A549 (cell line): ENCODE data around the gene CDC45. TPM values are rescaled to one million over a fixed set of nuclear protein-coding genes. Genes with fewer than 3 reads are reported as not detected.

ENCODE experiments used
- ATAC-seq, 2 experiments: fragments of 200-7000 bp in 1 of 2; fragments of >200 bp in 1 of 2; cut with Nextera tagmentation in 1 of 2; cut with Tn5 transposase in 1 of 2; 3 replicates each; pipeline versions ENCODE4 v1.8.0 to v1.9.1; 2018 to 2020; ENCODE audit warnings: mild to moderate bottlenecking in 1 of 2, moderate library complexity in 1 of 2
- CTCF ChIA-PET: fragments of 300-600 bp; sonication (Branson Sonifier 250); formaldehyde crosslinking; extraction: SDS; loops from one replicate; lab custom pipeline; 2021; ENCODE audit warnings: antibody characterized with exemption, inconsistent platforms; lab: Yijun Ruan, JAX
- POLR2A ChIA-PET: fragments of 350-600 bp; formaldehyde crosslinking; extraction: SDS; loops from one replicate; lab custom pipeline; 2021; ENCODE audit warnings: antibody characterized with exemption, inconsistent platforms; lab: Yijun Ruan, JAX
- DNase-seq, 2 experiments: peaks; one replicate each; pipeline versions ENCODE4 v3.0.0 to v3.0.0-alpha.2; 2011 to 2016; ENCODE audit warnings: low read depth in 1 of 2, low spot score in 1 of 2
- FAIRE-seq: peaks from 2 replicates; lab custom pipeline; 2011; peaks lifted over from hg19 to GRCh38; lab: Jason Lieb, UNC
- H3K27ac ChIP-seq, 2 experiments: fragments of >200 bp; sonication (Bioruptor Twin); formaldehyde crosslinking; 3 replicates each; pipeline ENCODE4 v1.5.1; 2016 to 2017
- H3K4me1 ChIP-seq: fragments of >200 bp; sonication (Bioruptor Twin); formaldehyde crosslinking; 3 replicates; pipeline ENCODE4 v1.6.1; 2016
- H3K4me2 ChIP-seq: fragments of >200 bp; sonication (Bioruptor Twin); formaldehyde crosslinking; 3 replicates; pipeline ENCODE4 v1.6.1; 2016
- H3K4me3 ChIP-seq: fragments of >200 bp; sonication (Bioruptor Twin); formaldehyde crosslinking; 3 replicates; pipeline ENCODE4 v1.5.1; 2016
- H3K9me3 ChIP-seq: fragments of >200 bp; sonication (Bioruptor Twin); formaldehyde crosslinking; 3 replicates; pipeline ENCODE4 v1.6.1; 2016
- CBX8 ChIP-seq: fragments of 200-600 bp; sonication (generic); IDR thresholded peaks from 2 replicates; pipeline ENCODE4 v1.6.1; 2016
- CEBPB ChIP-seq, 2 experiments: fragments of >200 bp in 1 of 2; sonication (Bioruptor Twin) in 1 of 2; formaldehyde crosslinking in 1 of 2; IDR thresholded peaks; 2 replicates each; pipeline ENCODE4 v1.6.1; 2012 to 2016
- EP300 ChIP-seq, 2 experiments: fragments of >200 bp; sonication (Bioruptor Twin); formaldehyde crosslinking; IDR thresholded peaks; 2 replicates in 1 of 2; 3 replicates in 1 of 2; pipeline ENCODE4 v1.6.1; 2016 to 2017
- FOXS1 ChIP-seq: fragments of 250-450 bp; sonication (Bioruptor Pico); IDR thresholded peaks from 2 replicates; pipeline ENCODE4 v1.5.0; 2020; ENCODE audit warnings: mild to moderate bottlenecking, moderate library complexity
- HDAC2 ChIP-seq: fragments of 200-600 bp; sonication (generic); IDR thresholded peaks from 2 replicates; pipeline ENCODE4 v1.6.1; 2016
- HOXB13 ChIP-seq: fragments of 250-450 bp; sonication (Bioruptor Pico); IDR thresholded peaks from 2 replicates; pipeline ENCODE4 v1.5.0; 2020; ENCODE audit warnings: low read depth, mild to moderate bottlenecking, moderate library complexity
- NFE2L2 ChIP-seq: fragments of 150-350 bp; conservative IDR thresholded peaks from 2 replicates; pipeline ENCODE4 v1.6.1; 2014; ENCODE audit warnings: low read length
- PHF8 ChIP-seq: fragments of 200-600 bp; sonication (generic); IDR thresholded peaks from 2 replicates; pipeline ENCODE4 v1.6.1; 2016; ENCODE audit warnings: low read depth, mild to moderate bottlenecking, antibody characterized with exemption, moderate library complexity, borderline replicate concordance
- POLR2A ChIP-seq: IDR thresholded peaks from 2 replicates; pipeline ENCODE4 v1.6.1; 2012; ENCODE audit warnings: mild to moderate bottlenecking, low read length
- RAD21 ChIP-seq, 2 experiments: fragments of >200 bp in 1 of 2; sonication (Bioruptor Twin) in 1 of 2; formaldehyde crosslinking in 1 of 2; IDR thresholded peaks in 1 of 2; conservative IDR thresholded peaks in 1 of 2; 2 replicates in 1 of 2; 3 replicates in 1 of 2; pipeline ENCODE4 v1.6.1; 2012 to 2018; ENCODE audit warnings: inconsistent platforms in 1 of 2
- RARB ChIP-seq: fragments of 250-450 bp; sonication (Bioruptor Pico); IDR thresholded peaks from 2 replicates; pipeline ENCODE4 v1.8.0; 2021; ENCODE audit warnings: mild to moderate bottlenecking, moderate library complexity
- RFX5 ChIP-seq: fragments of 450-650 bp; IDR thresholded peaks from 2 replicates; pipeline ENCODE4 v1.7.1; 2014; ENCODE audit warnings: antibody characterized with exemption, mild to moderate bottlenecking, moderate library complexity
- RNF2 ChIP-seq: fragments of 200-600 bp; sonication (generic); IDR thresholded peaks from 2 replicates; pipeline ENCODE4 v1.6.1; 2016; ENCODE audit warnings: low read depth, mild to moderate bottlenecking, antibody characterized with exemption, moderate library complexity, borderline replicate concordance
- SMC3 ChIP-seq: fragments of >200 bp; sonication (Bioruptor Twin); formaldehyde crosslinking; IDR thresholded peaks from 3 replicates; pipeline ENCODE4 v1.6.1; 2018; ENCODE audit warnings: inconsistent platforms
- SREBF2 ChIP-seq: fragments of 450-650 bp; IDR thresholded peaks from 2 replicates; pipeline ENCODE4 v1.6.1; 2014; ENCODE audit warnings: mild to moderate bottlenecking, moderate library complexity
- TP53 ChIP-seq: fragments of 250-450 bp; sonication (Bioruptor Pico); IDR thresholded peaks from 2 replicates; pipeline ENCODE4 v1.5.0; 2021; ENCODE audit warnings: mild to moderate bottlenecking, moderate library complexity
- ZC3H11A ChIP-seq: fragments of 450-650 bp; IDR thresholded peaks from 2 replicates; pipeline ENCODE4 v1.6.1; 2014; ENCODE audit warnings: antibody characterized with exemption, mild to moderate bottlenecking
- ZFP36 ChIP-seq: fragments of 450-650 bp; IDR thresholded peaks from 2 replicates; pipeline ENCODE4 v1.6.1; 2014; ENCODE audit warnings: borderline replicate concordance; ENCODE audit not compliant: partially characterized antibody
- ZSCAN20 ChIP-seq: fragments of 250-450 bp; sonication (Bioruptor Pico); IDR thresholded peaks from 2 replicates; pipeline ENCODE4 v1.8.0; 2022; ENCODE audit warnings: mild to moderate bottlenecking, moderate library complexity
- WGBS: methylation state at CpG from one replicate; pipeline ENCODE4 v1.1.6; 2017; ENCODE audit errors: missing lambda C conversion rate; 5-methylcytosine and 5-hydroxymethylcytosine counted together
- polyA plus RNA-seq, 4 experiments: library from polyadenylated mRNA; depleted of rRNA in 3 of 4; stranded (reverse); fragments of >200 nt; fragmentation: RNase III in 1 of 4; extraction: RNeasy Plus Mini Kit Qiagen cat#74134 plus additional on column Dnase treatment in 1 of 4; gene quantifications; 2 replicates in 3 of 4; 3 replicates in 1 of 4; pipeline ENCODE4 v1.2.3, GENCODE V29; 2011 to 2017
- TF ChIP-seq, protein P1 (sequence below): fragments of >200 bp; sonication (Bioruptor Twin); formaldehyde crosslinking; IDR thresholded peaks from 2 replicates; pipeline ENCODE4 v1.6.1; 2016
- TF ChIP-seq, protein P2 (sequence below): fragments of 250-450 bp; sonication (Bioruptor Pico); IDR thresholded peaks from 2 replicates; pipeline ENCODE4 v1.5.0; 2020; ENCODE audit warnings: low read depth, mild to moderate bottlenecking, moderate library complexity
- TF ChIP-seq, protein P3 (sequence below): fragments of >200 bp; sonication (Bioruptor Twin); formaldehyde crosslinking; IDR thresholded peaks from 3 replicates; pipeline ENCODE4 v1.6.1; 2016
- TF ChIP-seq, protein P4 (sequence below): fragments of 250-450 bp; sonication (Bioruptor Pico); IDR thresholded peaks from 2 replicates; pipeline ENCODE4 v1.5.0; 2021; ENCODE audit warnings: mild to moderate bottlenecking, moderate library complexity, borderline replicate concordance
- TF ChIP-seq, protein P5 (sequence below): fragments of 450-650 bp; IDR thresholded peaks from 2 replicates; pipeline ENCODE4 v1.6.1; 2014; ENCODE audit warnings: antibody characterized with exemption
- TF ChIP-seq, protein P6 (sequence below): IDR thresholded peaks from 2 replicates; pipeline ENCODE4 v1.6.1; 2012; ENCODE audit warnings: low read depth, borderline replicate concordance
- TF ChIP-seq, protein P7 (sequence below): IDR thresholded peaks from 2 replicates; pipeline ENCODE4 v1.6.1; 2012

Gene CDC45
- polyA plus RNA-seq, 2 of the 4 experiments (the other 2 are of a cell fraction) = 47.2 to 51.6 TPM

DNA sequence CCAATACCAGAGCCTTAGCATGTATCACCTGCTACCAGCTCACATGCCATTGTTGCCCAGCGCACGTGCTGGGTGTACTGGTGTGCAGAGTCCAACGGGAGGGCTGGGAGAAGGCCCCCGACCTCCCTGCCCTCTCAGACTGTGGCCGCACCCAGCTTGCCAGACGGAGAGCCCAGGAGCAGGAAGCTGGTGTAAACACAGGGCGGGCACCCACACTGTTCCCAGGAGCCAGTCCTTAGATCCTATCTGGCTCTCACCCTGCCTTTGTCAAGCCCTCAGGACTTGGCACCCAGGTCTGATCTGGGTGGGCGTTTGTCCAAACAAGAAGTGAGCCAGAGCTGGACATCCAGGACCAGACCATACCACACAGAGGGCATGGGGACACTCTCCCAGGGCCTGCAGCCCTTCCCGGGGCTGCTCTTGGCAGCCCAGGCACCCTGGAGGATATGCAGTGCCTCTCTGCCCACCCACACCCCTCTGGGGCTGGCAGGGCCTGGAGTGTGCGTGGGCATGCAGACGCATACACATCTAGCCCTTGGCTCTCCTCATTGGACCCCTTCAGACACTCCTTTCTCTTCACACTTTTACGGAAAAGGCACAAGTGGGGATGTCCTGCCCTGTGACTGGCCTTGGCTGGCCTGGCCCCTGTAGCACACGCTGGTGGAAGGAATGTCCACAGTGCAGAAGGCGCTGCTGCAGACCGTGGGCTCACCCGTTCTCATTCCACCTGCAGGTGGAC, 64.4 kb downstream of the CDC45 start:
- no peak overlapping the region for H3K4me3 ChIP-seq
- H3K27ac ChIP-seq = no peak overlapping the region
- no peaks in the 10 kb centered on the region for H3K4me1 ChIP-seq
- DNase-seq (no peak), FAIRE-seq (no peak), ATAC-seq (no peak)
- CTCF ChIA-PET = interaction anchor here (1.5 kb wide), 1 partner anchor 86 kb away, joined by 4 read pairs; no protein-coding TSS in a partner anchor
- H3K4me2 ChIP-seq = no peak overlapping the region
- TF ChIP-seq PHF8 (no peak), TP53 (no peak), NFE2L2 (no peak), RFX5 (no peak), RAD21 (conservative IDR thresholded peaks at IDR 0.05 in 1 of 2, IDR thresholded peaks at IDR 0.05 in 1 of 2) (no peak), ZSCAN20 (CRISPR knock-in tag) (no peak), CBX8 (no peak), SREBF2 (no peak), RNF2 (no peak)
- TF ChIP-seq, protein P1, sequence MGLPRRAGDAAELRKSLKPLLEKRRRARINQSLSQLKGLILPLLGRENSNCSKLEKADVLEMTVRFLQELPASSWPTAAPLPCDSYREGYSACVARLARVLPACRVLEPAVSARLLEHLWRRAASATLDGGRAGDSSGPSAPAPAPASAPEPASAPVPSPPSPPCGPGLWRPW = no peak
- TF ChIP-seq, protein P2, sequence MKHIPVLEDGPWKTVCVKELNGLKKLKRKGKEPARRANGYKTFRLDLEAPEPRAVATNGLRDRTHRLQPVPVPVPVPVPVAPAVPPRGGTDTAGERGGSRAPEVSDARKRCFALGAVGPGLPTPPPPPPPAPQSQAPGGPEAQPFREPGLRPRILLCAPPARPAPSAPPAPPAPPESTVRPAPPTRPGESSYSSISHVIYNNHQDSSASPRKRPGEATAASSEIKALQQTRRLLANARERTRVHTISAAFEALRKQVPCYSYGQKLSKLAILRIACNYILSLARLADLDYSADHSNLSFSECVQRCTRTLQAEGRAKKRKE (CRISPR knock-in tag) = no peak
- TF ChIP-seq, protein P3, sequence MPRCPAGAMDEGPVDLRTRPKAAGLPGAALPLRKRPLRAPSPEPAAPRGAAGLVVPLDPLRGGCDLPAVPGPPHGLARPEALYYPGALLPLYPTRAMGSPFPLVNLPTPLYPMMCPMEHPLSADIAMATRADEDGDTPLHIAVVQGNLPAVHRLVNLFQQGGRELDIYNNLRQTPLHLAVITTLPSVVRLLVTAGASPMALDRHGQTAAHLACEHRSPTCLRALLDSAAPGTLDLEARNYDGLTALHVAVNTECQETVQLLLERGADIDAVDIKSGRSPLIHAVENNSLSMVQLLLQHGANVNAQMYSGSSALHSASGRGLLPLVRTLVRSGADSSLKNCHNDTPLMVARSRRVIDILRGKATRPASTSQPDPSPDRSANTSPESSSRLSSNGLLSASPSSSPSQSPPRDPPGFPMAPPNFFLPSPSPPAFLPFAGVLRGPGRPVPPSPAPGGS = no peak
- POLR2A ChIA-PET = no interaction called here
- WGBS = 62% methylated on average over 10 of the region's 16 CpGs
- no peaks in the 10 kb centered on the region for H3K9me3 ChIP-seq

DNA sequence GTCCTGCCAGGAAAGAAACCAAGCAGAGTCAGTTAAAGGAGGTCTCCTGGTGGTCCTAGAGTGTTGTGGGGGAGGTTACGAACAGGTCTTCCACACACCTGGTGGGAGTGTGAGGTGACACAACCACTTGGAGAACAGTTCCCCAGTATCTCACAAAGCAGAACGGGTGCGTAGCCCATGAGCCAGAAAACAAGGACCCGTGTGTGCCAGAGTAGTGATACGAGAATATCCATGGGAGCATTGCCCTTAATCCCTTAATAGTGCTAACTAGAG, 66.2 kb downstream of the CDC45 start:
- ChIA-PET POLR2A (no interaction called here), CTCF (no interaction called here)
- FAIRE-seq = no peak
- Histone ChIP-seq H3K27ac (no peak overlapping the region), H3K4me2 (no peak overlapping the region), H3K4me1 (no peaks in the 10 kb centered on the region), H3K4me3 (no peak overlapping the region), H3K9me3 (no peaks in the 10 kb centered on the region)
- WGBS = 75% methylated on average over 5 of the region's 5 CpGs
- no peak for ATAC-seq
- no peak for TF ChIP-seq CBX8
- TF ChIP-seq EP300 (IDR thresholded peaks at IDR 0.05) = no peak
- no peak for TF ChIP-seq HDAC2
- no peak for TF ChIP-seq FOXS1 (CRISPR knock-in tag)
- TF ChIP-seq, protein P1 = no peak
- TF ChIP-seq, protein P4, sequence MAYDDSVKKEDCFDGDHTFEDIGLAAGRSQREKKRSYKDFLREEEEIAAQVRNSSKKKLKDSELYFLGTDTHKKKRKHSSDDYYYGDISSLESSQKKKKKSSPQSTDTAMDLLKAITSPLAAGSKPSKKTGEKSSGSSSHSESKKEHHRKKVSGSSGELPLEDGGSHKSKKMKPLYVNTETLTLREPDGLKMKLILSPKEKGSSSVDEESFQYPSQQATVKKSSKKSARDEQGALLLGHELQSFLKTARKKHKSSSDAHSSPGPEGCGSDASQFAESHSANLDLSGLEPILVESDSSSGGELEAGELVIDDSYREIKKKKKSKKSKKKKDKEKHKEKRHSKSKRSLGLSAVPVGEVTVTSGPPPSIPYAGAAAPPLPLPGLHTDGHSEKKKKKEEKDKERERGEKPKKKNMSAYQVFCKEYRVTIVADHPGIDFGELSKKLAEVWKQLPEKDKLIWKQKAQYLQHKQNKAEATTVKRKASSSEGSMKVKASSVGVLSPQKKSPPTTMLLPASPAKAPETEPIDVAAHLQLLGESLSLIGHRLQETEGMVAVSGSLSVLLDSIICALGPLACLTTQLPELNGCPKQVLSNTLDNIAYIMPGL (CRISPR knock-in tag) = no peak
- TF ChIP-seq SMC3 = no peak
- TF ChIP-seq ZFP36 = no peak
- DNase-seq = no peak

DNA sequence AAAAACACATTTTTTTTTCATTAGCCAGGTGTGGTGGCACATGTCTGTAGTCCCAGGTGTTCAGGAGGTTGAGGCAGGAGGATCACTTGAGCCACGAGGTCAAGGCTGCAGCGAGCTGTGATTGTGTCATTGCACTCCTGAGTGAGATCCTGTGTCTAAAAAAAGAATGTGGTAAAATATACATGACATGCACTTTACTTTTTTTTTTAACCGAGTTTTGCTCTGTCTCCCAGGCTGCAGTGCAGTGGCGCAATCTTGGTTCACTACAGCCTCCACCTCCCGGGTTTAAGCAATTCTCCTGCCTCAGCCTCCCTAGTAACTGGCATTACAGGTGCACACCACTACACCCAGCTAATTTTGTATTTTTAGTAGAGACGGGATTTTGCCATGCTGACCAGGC, 67.0 kb downstream of the CDC45 start:
- Histone ChIP-seq H3K27ac (no peak overlapping the region), H3K9me3 (no peaks in the 10 kb centered on the region), H3K4me3 (no peak overlapping the region), H3K4me1 (no peaks in the 10 kb centered on the region), H3K4me2 (no peak overlapping the region)
- no peak for FAIRE-seq
- ChIA-PET POLR2A (no interaction called here), CTCF (no interaction called here)
- DNase-seq = no peak
- WGBS = 51% methylated on average over 6 of the region's 6 CpGs
- ATAC-seq = no peak
- TF ChIP-seq ZC3H11A (no peak), RAD21 (conservative IDR thresholded peaks at IDR 0.05 in 1 of 2, IDR thresholded peaks at IDR 0.05 in 1 of 2) (no peak), HOXB13 (no peak), RARB (no peak), POLR2A (no peak), CEBPB (IDR thresholded peaks at IDR 0.05) (no peak), NFE2L2 (no peak), HDAC2 (no peak)
- TF ChIP-seq, protein P5, sequence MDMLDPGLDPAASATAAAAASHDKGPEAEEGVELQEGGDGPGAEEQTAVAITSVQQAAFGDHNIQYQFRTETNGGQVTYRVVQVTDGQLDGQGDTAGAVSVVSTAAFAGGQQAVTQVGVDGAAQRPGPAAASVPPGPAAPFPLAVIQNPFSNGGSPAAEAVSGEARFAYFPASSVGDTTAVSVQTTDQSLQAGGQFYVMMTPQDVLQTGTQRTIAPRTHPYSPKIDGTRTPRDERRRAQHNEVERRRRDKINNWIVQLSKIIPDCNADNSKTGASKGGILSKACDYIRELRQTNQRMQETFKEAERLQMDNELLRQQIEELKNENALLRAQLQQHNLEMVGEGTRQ = no peak
- TF ChIP-seq, protein P6, sequence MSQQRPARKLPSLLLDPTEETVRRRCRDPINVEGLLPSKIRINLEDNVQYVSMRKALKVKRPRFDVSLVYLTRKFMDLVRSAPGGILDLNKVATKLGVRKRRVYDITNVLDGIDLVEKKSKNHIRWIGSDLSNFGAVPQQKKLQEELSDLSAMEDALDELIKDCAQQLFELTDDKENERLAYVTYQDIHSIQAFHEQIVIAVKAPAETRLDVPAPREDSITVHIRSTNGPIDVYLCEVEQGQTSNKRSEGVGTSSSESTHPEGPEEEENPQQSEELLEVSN = no peak
- TF ChIP-seq, protein P7, sequence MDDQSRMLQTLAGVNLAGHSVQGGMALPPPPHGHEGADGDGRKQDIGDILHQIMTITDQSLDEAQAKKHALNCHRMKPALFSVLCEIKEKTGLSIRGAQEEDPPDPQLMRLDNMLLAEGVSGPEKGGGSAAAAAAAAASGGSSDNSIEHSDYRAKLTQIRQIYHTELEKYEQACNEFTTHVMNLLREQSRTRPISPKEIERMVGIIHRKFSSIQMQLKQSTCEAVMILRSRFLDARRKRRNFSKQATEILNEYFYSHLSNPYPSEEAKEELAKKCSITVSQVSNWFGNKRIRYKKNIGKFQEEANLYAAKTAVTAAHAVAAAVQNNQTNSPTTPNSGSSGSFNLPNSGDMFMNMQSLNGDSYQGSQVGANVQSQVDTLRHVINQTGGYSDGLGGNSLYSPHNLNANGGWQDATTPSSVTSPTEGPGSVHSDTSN = no peak
- TF ChIP-seq, protein P3 = no peak
